Esophagus (tissue), 2 donors: Measurements from ENCODE around the gene ZNF354B. TPM values are rescaled to one million over a fixed set of nuclear protein-coding genes. Genes with fewer than 3 reads are reported as not detected.
"Not testable (repeated sequence)": the region's sequence is repeated elsewhere in the genome, so short reads cannot be mapped to it uniquely, and the experiment has no call there.

Source experiments
- H3K27ac ChIP-seq, 2 donors: one replicate each; pipeline ENCODE4 v1.5.1; 2013; ENCODE audit warnings: low read depth in 2 of 2, mild to moderate bottlenecking in 2 of 2, inconsistent platforms in 1 of 2, low read length in 1 of 2, moderate library complexity in 1 of 2
- H3K27me3 ChIP-seq, 2 donors: one replicate each; pipeline ENCODE4 v1.6.1; 2013; ENCODE audit warnings: low read length in 2 of 2, control low read depth in 1 of 2, mild to moderate bottlenecking in 1 of 2; ENCODE audit not compliant: insufficient read depth in 2 of 2, control insufficient read depth in 1 of 2
- H3K36me3 ChIP-seq, 2 donors: one replicate each; pipeline ENCODE4 v1.6.1; 2013; ENCODE audit warnings: low read length in 1 of 2; ENCODE audit not compliant: control insufficient read depth in 2 of 2, insufficient read depth in 2 of 2
- H3K4me1 ChIP-seq, 2 donors: one replicate each; pipeline ENCODE4 v1.6.1; 2013; ENCODE audit warnings: low read length in 1 of 2; ENCODE audit not compliant: control insufficient read depth in 2 of 2, insufficient read depth in 2 of 2
- H3K4me3 ChIP-seq, 2 donors: one replicate each; pipeline ENCODE4 v1.5.1; 2013; ENCODE audit warnings: low read length in 2 of 2, mild to moderate bottlenecking in 2 of 2, low read depth in 1 of 2, moderate library complexity in 1 of 2
- H3K9me3 ChIP-seq, 2 donors: one replicate each; pipeline ENCODE4 v1.6.1; 2013; ENCODE audit warnings: mild to moderate bottlenecking in 2 of 2, low read depth in 1 of 2, low read length in 1 of 2, moderate library complexity in 1 of 2; ENCODE audit not compliant: control insufficient read depth in 2 of 2, insufficient read depth in 1 of 2
- WGBS, 2 donors: extraction: QIAGEN DNeasy Blood & Tissue Kit; methylation state at CpG; one replicate each; pipeline ENCODE4 v1.1.7; 2013; 5-methylcytosine and 5-hydroxymethylcytosine counted together
- polyA plus RNA-seq, 2 donors: library from polyadenylated mRNA; stranded (reverse); fragments of 200-250 nt; gene quantifications; one replicate each; pipeline ENCODE4 v1.2.3, GENCODE V29; 2013
- donor health status: healthy with polysubstance abuse.
- donor health status: Bipolar disorder and iron deficiency.

ZNF354B gene
- polyA plus RNA-seq, 2 donors: 5.8 to 8.1 TPM

GRCh38 chr5:178836628-178837027 lies 23.1 kb upstream of the ZNF354B start:
- Histone ChIP-seq H3K4me1 (peaks cover 0 to 4% of the 10 kb centered on the region in 2 donors), H3K36me3 (no peaks in the 10 kb centered on the region), H3K4me3 (no peak overlapping the region), H3K9me3 (no peaks in the 10 kb centered on the region), H3K27me3 (no peaks in the 10 kb centered on the region), H3K27ac (no peak overlapping the region)
- WGBS, 2 donors: 57 to 76% methylated on average over 4 of the region's 4 CpGs

GRCh38 chr5:178838695-178839318 lies 20.9 kb upstream of the ZNF354B start:
- H3K27me3 ChIP-seq, H3K9me3 ChIP-seq, H3K4me3 ChIP-seq, H3K4me1 ChIP-seq, H3K27ac ChIP-seq, H3K36me3 ChIP-seq: not testable (repeated sequence)
- WGBS, 2 donors: 72 to 81% methylated on average over 26 to 28 of the region's 28 CpGs

- Histone ChIP-seq H3K27me3 (no peaks in the 10 kb centered on the region), H3K36me3 (no peaks in the 10 kb centered on the region), H3K4me3 (no peak overlapping the region), H3K27ac (no peak overlapping the region), H3K9me3 (no peaks in the 10 kb centered on the region), H3K4me1 (no peaks in the 10 kb centered on the region)
- WGBS, 2 donors: 19% methylated on average over 6 of the region's 6 CpGs
These were observed 20.4 kb upstream of the ZNF354B start for GRCh38 chr5:178839319-178839704.

GRCh38 chr5:178840399-178840798 lies 19.4 kb upstream of the ZNF354B start:
- H3K36me3 ChIP-seq, H3K9me3 ChIP-seq, H3K27me3 ChIP-seq, H3K4me1 ChIP-seq, H3K4me3 ChIP-seq, H3K27ac ChIP-seq: not testable (repeated sequence)
- WGBS, 2 donors: 74 to 81% methylated on average over 11 of the region's 11 CpGs

GRCh38 chr5:178849316-178849715 lies 10.4 kb upstream of the ZNF354B start:
- 72 to 80% methylated on average over 5 of the region's 5 CpGs for WGBS, 2 donors
- no peaks in the 10 kb centered on the region for H3K27me3 ChIP-seq
- no peaks in the 10 kb centered on the region for H3K4me1 ChIP-seq
- no peak overlapping the region for H3K4me3 ChIP-seq
- no peak overlapping the region for H3K27ac ChIP-seq
- no peaks in the 10 kb centered on the region for H3K9me3 ChIP-seq
- no peaks in the 10 kb centered on the region for H3K36me3 ChIP-seq

- WGBS, 2 donors: 87 to 94% methylated on average over 3 of the region's 3 CpGs
- Histone ChIP-seq H3K4me1 (no peaks in the 10 kb centered on the region), H3K4me3 (no peak overlapping the region), H3K9me3 (no peaks in the 10 kb centered on the region), H3K36me3 (no peaks in the 10 kb centered on the region), H3K27me3 (no peaks in the 10 kb centered on the region), H3K27ac (no peak overlapping the region)
These were observed 7.8 kb upstream of the ZNF354B start for GRCh38 chr5:178851951-178852350.

GRCh38 chr5:178854284-178854683 lies 5.5 kb upstream of the ZNF354B start:
- no peaks in the 10 kb centered on the region for H3K36me3 ChIP-seq
- no peak overlapping the region for H3K4me3 ChIP-seq
- no peaks in the 10 kb centered on the region for H3K27me3 ChIP-seq
- H3K9me3 ChIP-seq: no peaks in the 10 kb centered on the region
- 56% methylated on average over 5 of the region's 5 CpGs for WGBS, 2 donors
- no peak overlapping the region for H3K27ac ChIP-seq
- no peaks in the 10 kb centered on the region for H3K4me1 ChIP-seq

- H3K4me1 ChIP-seq, H3K9me3 ChIP-seq, H3K27me3 ChIP-seq, H3K36me3 ChIP-seq: not testable (repeated sequence)
- H3K27ac ChIP-seq: peak overlapping the region in 1 of 2 donors; percentile 93
- H3K4me3 ChIP-seq: peak overlapping the region; percentile 94 to 98
- WGBS, 2 donors: 4% methylated on average over 12 of the region's 31 CpGs; no CpG with 5 or more reads in 1 of the 2 donors
These were observed 862 bp downstream of the ZNF354B start for GRCh38 chr5:178860615-178861014.

- Histone ChIP-seq H3K9me3 (peaks cover 0 to 3% of the 10 kb centered on the region in 2 donors), H3K27ac (no peak overlapping the region), H3K4me1 (peaks cover 0 to 5% of the 10 kb centered on the region in 2 donors), H3K36me3 (peaks cover 0 to 9% of the 10 kb centered on the region in 2 donors), H3K27me3 (no peaks in the 10 kb centered on the region), H3K4me3 (peak overlapping the region in 1 of 2 donors; percentile 3)
- 96 to 99% methylated on average over 8 of the region's 8 CpGs for WGBS, 2 donors
These were observed 1.9 kb downstream of the ZNF354B start for GRCh38 chr5:178861627-178862026.

GRCh38 chr5:178866946-178867345 lies 7.2 kb downstream of the ZNF354B start:
- H3K9me3 ChIP-seq: peaks cover 0 to 13% of the 10 kb centered on the region in 2 donors
- H3K4me1 ChIP-seq: no peaks in the 10 kb centered on the region
- no peak overlapping the region for H3K4me3 ChIP-seq
- no peak overlapping the region for H3K27ac ChIP-seq
- WGBS, 2 donors: 86 to 92% methylated on average over 4 of the region's 4 CpGs
- peaks cover 18 to 43% of the 10 kb centered on the region in 2 donors for H3K36me3 ChIP-seq
- no peaks in the 10 kb centered on the region for H3K27me3 ChIP-seq
